Esophagus muscularis mucosa (tissue), 3 donors: ENCODE measurements around the gene S1PR1.

Experiments
- CTCF ChIP-seq, 3 experiments: fragments of 200-600 bp in 2 of 3; fragments of 450-650 bp in 1 of 3; sonication (generic) in 2 of 3; IDR thresholded peaks; one replicate each; pipeline ENCODE4 v1.5.1; 2017 to 2019; ENCODE audit warnings: antibody characterized with exemption in 3 of 3, mild to moderate bottlenecking in 2 of 3, moderate library complexity in 1 of 3
- EP300 ChIP-seq: sonication (generic); formaldehyde crosslinking; IDR thresholded peaks from one replicate; pipeline ENCODE4 v1.6.1; 2017; ENCODE audit warnings: antibody characterized with exemption

DNA sequence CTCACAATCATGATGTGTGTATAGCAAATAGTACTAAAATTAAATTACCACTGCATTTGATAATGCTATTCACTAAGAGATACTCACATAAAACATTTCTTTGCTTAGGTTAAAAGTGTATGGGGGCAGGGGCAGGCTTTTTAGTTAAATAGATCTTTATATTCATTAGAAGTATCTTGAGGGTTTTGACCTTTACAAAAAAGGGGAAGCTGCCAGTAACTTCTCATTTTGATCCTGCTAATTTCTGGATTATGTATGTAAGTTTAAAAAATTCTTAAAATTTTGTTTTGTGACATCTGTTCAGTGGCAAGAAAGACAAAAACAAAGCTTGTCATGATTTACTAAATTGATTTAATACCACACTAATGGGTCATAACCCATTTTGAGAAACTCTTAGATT lies 45.8 kb upstream of the S1PR1 start:
- TF ChIP-seq EP300 (no peak), CTCF (IDR thresholded peaks at IDR 0.05) (no peak)
